Natural killer cell (primary cell): ENCODE data around the gene NAA40. TPM values are rescaled to one million over a fixed set of nuclear protein-coding genes. Genes with fewer than 3 reads are reported as not detected.

Experiments used
- ATAC-seq, 3 donors: fragments of 150-1000 bp in 2 of 3; fragments of 200-7000 bp in 1 of 3; cut with Tn5 transposase; 1 replicate in 1 of 3; 2 replicates in 2 of 3; pipeline ENCODE4 v1.10.0; 2021; ENCODE audit warnings: mild to moderate bottlenecking in 2 of 3, moderate library complexity in 2 of 3
- DNase-seq, 2 donors: peaks; one replicate each; pipeline versions ENCODE4 v3.0.0 to v3.0.0-alpha.2; 2013 to 2021; ENCODE audit warnings: mixed read lengths in 1 of 2
- H3K27ac ChIP-seq: one replicate; pipeline ENCODE4 v1.5.1; 2013; ENCODE audit warnings: mild to moderate bottlenecking, low read length
- H3K27me3 ChIP-seq: one replicate; pipeline ENCODE4 v1.6.1; 2013; ENCODE audit warnings: low read length; ENCODE audit not compliant: control insufficient read depth, insufficient read depth
- H3K36me3 ChIP-seq: one replicate; pipeline ENCODE4 v1.6.1; 2013; ENCODE audit warnings: low read length; ENCODE audit not compliant: control insufficient read depth, insufficient read depth
- H3K4me1 ChIP-seq: one replicate; pipeline ENCODE4 v1.6.1; 2013; ENCODE audit warnings: low read length; ENCODE audit not compliant: control insufficient read depth, insufficient read depth
- H3K4me3 ChIP-seq: one replicate; pipeline ENCODE4 v1.5.1; 2013; ENCODE audit warnings: low read length
- H3K9me3 ChIP-seq: one replicate; pipeline ENCODE4 v1.6.1; 2013; ENCODE audit warnings: low read length; ENCODE audit not compliant: control insufficient read depth, insufficient read depth
- H3K27ac Mint-ChIP-seq, 2 donors: one replicate each; pipeline ENCODE4 v1.8.0; 2022; ENCODE audit warnings: mild to moderate bottlenecking in 2 of 2, mixed read lengths in 2 of 2, moderate library complexity in 1 of 2
- H3K27me3 Mint-ChIP-seq, 2 donors: one replicate each; pipeline ENCODE4 v1.8.0; 2022; ENCODE audit warnings: low read depth in 2 of 2, mixed read lengths in 2 of 2
- H3K36me3 Mint-ChIP-seq: one replicate; pipeline ENCODE4 v1.8.0; 2022; ENCODE audit warnings: mixed read lengths
- H3K4me1 Mint-ChIP-seq, 2 donors: one replicate each; pipeline ENCODE4 v1.8.0; 2022; ENCODE audit warnings: mixed read lengths in 2 of 2
- H3K4me3 Mint-ChIP-seq: one replicate; pipeline ENCODE4 v1.8.0; 2022; ENCODE audit warnings: mild to moderate bottlenecking, moderate library complexity, mixed read lengths
- H3K9me3 Mint-ChIP-seq, 2 donors: one replicate each; pipeline ENCODE4 v1.8.0; 2022; ENCODE audit warnings: mixed read lengths in 2 of 2
- WGBS: methylation state at CpG from one replicate; pipeline ENCODE4 v1.1.7; 2013; ENCODE audit warnings: missing lambda C conversion rate; ENCODE audit not compliant: insufficient coverage; 5-methylcytosine and 5-hydroxymethylcytosine counted together
- intact Hi-C: fragments of 100-400 bp; cut with micrococcal nuclease; formaldehyde crosslinking; loops from one replicate; pipeline ENCODE4 v1.14.2; 2022
- total RNA-seq, 4 donors: library from RNA; stranded (reverse); fragments of 120-200 nt in 1 of 4; gene quantifications; one replicate each; pipeline versions ENCODE4 v1.2.3 to v1.2.4, GENCODE V29; 2013 to 2022
- TF ChIP-seq, protein P1 (sequence below): fragments of 200-600 bp; IDR thresholded peaks from one replicate; pipeline ENCODE4 v1.8.0; 2022; ENCODE audit warnings: antibody characterized with exemption

NAA40 gene
- total RNA-seq, 3 donors from 2014 or later (not counting 1 experiment from before 2014, with no cell fraction given) = 44.8 to 72.1 (median 57.4) TPM

DNA sequence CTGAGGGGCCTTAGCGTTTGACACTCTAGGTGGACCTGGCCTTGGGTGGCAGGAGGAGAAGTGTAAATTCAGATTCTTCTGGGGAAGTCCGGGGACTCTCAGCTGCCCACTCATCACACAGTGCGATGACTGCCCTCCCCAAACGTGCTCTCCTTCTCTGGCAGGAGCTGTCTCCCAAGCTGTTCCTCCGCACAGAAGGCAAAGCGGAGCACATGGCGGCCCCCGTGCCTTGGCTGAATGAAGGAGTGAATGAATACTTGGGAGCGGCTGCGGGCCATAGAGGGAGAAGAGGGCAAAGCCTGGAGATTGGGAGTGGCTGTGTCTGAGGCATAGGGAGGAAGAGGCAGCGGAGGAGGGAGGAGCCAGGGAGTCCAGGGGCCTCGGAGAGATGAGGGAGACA is 6.9 kb upstream of the NAA40 start:
- Mint-ChIP-seq H3K27ac (no peak overlapping the region), H3K27me3 (peaks cover 0 to 3% of the 10 kb centered on the region in 2 donors), H3K36me3 (no peaks in the 10 kb centered on the region), H3K4me3 (no peak overlapping the region), H3K4me1 (no peaks in the 10 kb centered on the region), H3K9me3 (no peaks in the 10 kb centered on the region)
- no peak for DNase-seq
- intact Hi-C loops = no loop called here
- ATAC-seq = no peak
- H3K9me3 ChIP-seq = no peaks in the 10 kb centered on the region
- no peaks in the 10 kb centered on the region for H3K27me3 ChIP-seq
- H3K4me3 ChIP-seq = no peak overlapping the region
- no peaks in the 10 kb centered on the region for H3K36me3 ChIP-seq
- no peaks in the 10 kb centered on the region for H3K4me1 ChIP-seq
- H3K27ac ChIP-seq = no peak overlapping the region
- WGBS = 87% methylated on average over 12 of the region's 12 CpGs
- TF ChIP-seq, protein P1, sequence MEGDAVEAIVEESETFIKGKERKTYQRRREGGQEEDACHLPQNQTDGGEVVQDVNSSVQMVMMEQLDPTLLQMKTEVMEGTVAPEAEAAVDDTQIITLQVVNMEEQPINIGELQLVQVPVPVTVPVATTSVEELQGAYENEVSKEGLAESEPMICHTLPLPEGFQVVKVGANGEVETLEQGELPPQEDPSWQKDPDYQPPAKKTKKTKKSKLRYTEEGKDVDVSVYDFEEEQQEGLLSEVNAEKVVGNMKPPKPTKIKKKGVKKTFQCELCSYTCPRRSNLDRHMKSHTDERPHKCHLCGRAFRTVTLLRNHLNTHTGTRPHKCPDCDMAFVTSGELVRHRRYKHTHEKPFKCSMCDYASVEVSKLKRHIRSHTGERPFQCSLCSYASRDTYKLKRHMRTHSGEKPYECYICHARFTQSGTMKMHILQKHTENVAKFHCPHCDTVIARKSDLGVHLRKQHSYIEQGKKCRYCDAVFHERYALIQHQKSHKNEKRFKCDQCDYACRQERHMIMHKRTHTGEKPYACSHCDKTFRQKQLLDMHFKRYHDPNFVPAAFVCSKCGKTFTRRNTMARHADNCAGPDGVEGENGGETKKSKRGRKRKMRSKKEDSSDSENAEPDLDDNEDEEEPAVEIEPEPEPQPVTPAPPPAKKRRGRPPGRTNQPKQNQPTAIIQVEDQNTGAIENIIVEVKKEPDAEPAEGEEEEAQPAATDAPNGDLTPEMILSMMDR = no peak

DNA sequence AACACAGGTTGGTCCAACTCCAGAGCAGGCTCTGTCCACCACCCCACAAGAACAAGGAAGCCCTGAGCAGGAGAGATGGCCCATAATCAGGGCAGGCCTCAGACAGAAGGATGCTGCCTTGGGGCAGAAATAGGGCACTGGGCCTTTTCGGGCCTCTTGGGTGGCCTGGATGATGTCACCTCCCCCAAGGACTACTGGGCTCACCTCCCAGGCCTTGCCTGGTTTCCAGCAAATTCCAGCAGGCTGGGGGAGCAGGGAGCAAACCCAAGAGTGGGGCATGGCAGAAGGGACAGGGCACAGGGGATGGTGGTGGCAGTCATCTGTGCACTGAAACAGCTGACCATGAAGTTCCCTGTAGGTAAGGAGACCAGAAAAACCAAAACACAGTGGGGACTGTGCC is 5.3 kb upstream of the NAA40 start:
- Mint-ChIP-seq H3K36me3 (no peaks in the 10 kb centered on the region), H3K27me3 (peaks cover 0 to 3% of the 10 kb centered on the region in 2 donors), H3K4me1 (peaks cover 10% of the 10 kb centered on the region in 2 donors), H3K4me3 (no peak overlapping the region), H3K9me3 (no peaks in the 10 kb centered on the region), H3K27ac (no peak overlapping the region)
- 88% methylated on average over 1 of the region's 1 CpG for WGBS
- Histone ChIP-seq H3K4me1 (peaks cover 7% of the 10 kb centered on the region), H3K27me3 (no peaks in the 10 kb centered on the region), H3K27ac (no peak overlapping the region), H3K4me3 (no peak overlapping the region), H3K9me3 (no peaks in the 10 kb centered on the region), H3K36me3 (no peaks in the 10 kb centered on the region)
- intact Hi-C loops = no loop called here
- DNase-seq = no peak
- TF ChIP-seq, protein P1 = no peak
- no peak for ATAC-seq

DNA sequence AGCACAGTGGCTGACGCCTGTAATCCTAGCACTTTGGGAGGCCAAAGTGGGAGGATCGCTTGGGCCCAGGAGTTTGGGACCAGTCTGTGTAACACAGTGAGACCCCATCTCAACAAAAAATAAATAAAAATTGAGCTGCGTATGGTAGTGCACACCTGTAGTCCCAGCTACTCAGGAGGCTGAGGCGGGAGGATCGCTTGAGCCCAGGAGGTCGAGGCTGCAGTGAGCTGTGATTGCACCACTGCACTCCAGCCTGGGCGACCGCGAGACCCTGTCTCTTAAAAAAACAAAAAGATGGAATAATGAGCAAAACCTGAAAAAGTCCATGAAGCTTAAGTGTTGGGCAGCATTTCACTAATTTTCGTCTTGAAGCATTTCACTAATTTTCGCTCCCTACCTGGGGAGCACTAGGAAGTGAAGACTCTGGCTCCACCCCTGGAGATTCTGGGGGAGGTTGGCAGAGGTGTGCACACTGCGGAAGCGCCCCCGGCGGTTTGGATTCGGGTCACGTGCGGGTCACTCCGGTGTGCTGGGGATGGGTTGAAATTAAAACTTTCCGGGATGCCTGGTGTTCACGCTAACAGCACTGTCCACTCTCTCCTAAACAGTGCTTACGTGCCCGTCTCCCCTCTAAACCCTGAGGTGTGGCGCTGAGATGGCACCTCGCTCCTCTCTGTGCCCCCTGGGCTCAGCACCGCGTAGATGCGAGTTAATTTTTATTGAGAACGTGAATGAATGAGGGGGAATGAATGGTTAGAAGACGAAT is 906 bp upstream of the NAA40 start:
- peak overlapping the region; percentile 89 for H3K4me3 Mint-ChIP-seq
- H3K4me3 ChIP-seq = peak overlapping the region; percentile 66
- no peaks in the 10 kb centered on the region for H3K9me3 ChIP-seq
- TF ChIP-seq, protein P1 = no peak
- H3K27ac ChIP-seq = peak overlapping the region; percentile 70
- WGBS = 24% methylated on average over 30 of the region's 30 CpGs
- peak; percentile 1 to 2 (median 2) for ATAC-seq
- peak overlapping the region; percentile 83 to 91 for H3K27ac Mint-ChIP-seq
- no peaks in the 10 kb centered on the region for H3K9me3 Mint-ChIP-seq
- peaks cover 19% of the 10 kb centered on the region for H3K4me1 ChIP-seq
- intact Hi-C loops = loop anchor here (2.0 to 5.0 kb wide), 3 partner anchors 49 to 99 kb away; partner anchors contain the start of gene MARK2
- H3K4me1 Mint-ChIP-seq = peaks cover 30 to 31% of the 10 kb centered on the region in 2 donors
- H3K36me3 ChIP-seq = no peaks in the 10 kb centered on the region
- peak in 1 of 2 donors; percentile 53 for DNase-seq
- no peaks in the 10 kb centered on the region for H3K36me3 Mint-ChIP-seq
- no peaks in the 10 kb centered on the region for H3K27me3 ChIP-seq
- no peaks in the 10 kb centered on the region for H3K27me3 Mint-ChIP-seq
